Measurements from ENCODE around the gene SYT8.

Gene SYT8

GRCh38 chr11:1839204-1839923 is 4.6 kb downstream of the SYT8 start:
- H3K9me3 ChIP-seq (ENCODE audit: low read length): no peaks in the 10 kb centered on the region
- H2AFZ ChIP-seq (ENCODE audit: low read depth, low read length): no peak overlapping the region
- H3K4me1 ChIP-seq (ENCODE audit: insufficient read depth, low read length): no peaks in the 10 kb centered on the region
- peaks cover 53% of the 10 kb centered on the region for H3K27me3 ChIP-seq (ENCODE audit: insufficient read depth, low read length)
- H3K36me3 ChIP-seq (ENCODE audit: insufficient read depth, low read length): no peaks in the 10 kb centered on the region
- H3K4me3 ChIP-seq (ENCODE audit: low read length): no peak overlapping the region

GRCh38 chr11:1839924-1840779 is 5.4 kb downstream of the SYT8 start:
- H3K4me3 ChIP-seq (ENCODE audit: low read length): no peak overlapping the region
- H3K4me1 ChIP-seq (ENCODE audit: insufficient read depth, low read length): no peaks in the 10 kb centered on the region
- H3K27me3 ChIP-seq (ENCODE audit: insufficient read depth, low read length): peaks cover 51% of the 10 kb centered on the region
- no peak overlapping the region for H2AFZ ChIP-seq (ENCODE audit: low read depth, low read length)
- no peaks in the 10 kb centered on the region for H3K9me3 ChIP-seq (ENCODE audit: low read length)
- no peaks in the 10 kb centered on the region for H3K36me3 ChIP-seq (ENCODE audit: insufficient read depth, low read length)

GRCh38 chr11:1840780-1841480 is 6.1 kb downstream of the SYT8 start:
- Histone ChIP-seq H3K27me3 (ENCODE audit: insufficient read depth, low read length) (peaks cover 51% of the 10 kb centered on the region), H3K4me3 (ENCODE audit: low read length) (no peak overlapping the region), H3K36me3 (ENCODE audit: insufficient read depth, low read length) (no peaks in the 10 kb centered on the region), H3K9me3 (ENCODE audit: low read length) (no peaks in the 10 kb centered on the region), H2AFZ (ENCODE audit: low read depth, low read length) (no peak overlapping the region), H3K4me1 (ENCODE audit: insufficient read depth, low read length) (no peaks in the 10 kb centered on the region)

GRCh38 chr11:1841511-1842148 is 6.8 kb downstream of the SYT8 start:
- Histone ChIP-seq H3K36me3 (ENCODE audit: insufficient read depth, low read length) (no peaks in the 10 kb centered on the region), H3K4me1 (ENCODE audit: insufficient read depth, low read length) (no peaks in the 10 kb centered on the region), H2AFZ (ENCODE audit: low read depth, low read length) (no peak overlapping the region), H3K4me3 (ENCODE audit: low read length) (no peak overlapping the region), H3K9me3 (ENCODE audit: low read length) (no peaks in the 10 kb centered on the region), H3K27me3 (ENCODE audit: insufficient read depth, low read length) (peaks cover 51% of the 10 kb centered on the region)

GRCh38 chr11:1842149-1843097 is 7.6 kb downstream of the SYT8 start:
- no peak overlapping the region for H3K4me3 ChIP-seq (ENCODE audit: low read length)
- H2AFZ ChIP-seq (ENCODE audit: low read depth, low read length): no peak overlapping the region
- no peaks in the 10 kb centered on the region for H3K9me3 ChIP-seq (ENCODE audit: low read length)
- H3K4me1 ChIP-seq (ENCODE audit: insufficient read depth, low read length): no peaks in the 10 kb centered on the region
- peaks cover 54% of the 10 kb centered on the region for H3K27me3 ChIP-seq (ENCODE audit: insufficient read depth, low read length)
- no peaks in the 10 kb centered on the region for H3K36me3 ChIP-seq (ENCODE audit: insufficient read depth, low read length)

GRCh38 chr11:1843098-1843473 is 8.3 kb downstream of the SYT8 start:
- H3K4me3 ChIP-seq (ENCODE audit: low read length): no peak overlapping the region
- peaks cover 54% of the 10 kb centered on the region for H3K27me3 ChIP-seq (ENCODE audit: insufficient read depth, low read length)
- H3K4me1 ChIP-seq (ENCODE audit: insufficient read depth, low read length): no peaks in the 10 kb centered on the region
- H3K36me3 ChIP-seq (ENCODE audit: insufficient read depth, low read length): no peaks in the 10 kb centered on the region
- H3K9me3 ChIP-seq (ENCODE audit: low read length): no peaks in the 10 kb centered on the region
- no peak overlapping the region for H2AFZ ChIP-seq (ENCODE audit: low read depth, low read length)

GRCh38 chr11:1843796-1844195 is 9.0 kb downstream of the SYT8 start:
- Histone ChIP-seq H3K36me3 (ENCODE audit: insufficient read depth, low read length) (no peaks in the 10 kb centered on the region), H2AFZ (ENCODE audit: low read depth, low read length) (no peak overlapping the region), H3K9me3 (ENCODE audit: low read length) (no peaks in the 10 kb centered on the region), H3K4me1 (ENCODE audit: insufficient read depth, low read length) (no peaks in the 10 kb centered on the region), H3K27me3 (ENCODE audit: insufficient read depth, low read length) (peaks cover 51% of the 10 kb centered on the region), H3K4me3 (ENCODE audit: low read length) (no peak overlapping the region)

GRCh38 chr11:1844221-1845094 is 9.7 kb downstream of the SYT8 start:
- no peaks in the 10 kb centered on the region for H3K36me3 ChIP-seq (ENCODE audit: insufficient read depth, low read length)
- H3K9me3 ChIP-seq (ENCODE audit: low read length): no peaks in the 10 kb centered on the region
- no peak overlapping the region for H3K4me3 ChIP-seq (ENCODE audit: low read length)
- no peaks in the 10 kb centered on the region for H3K4me1 ChIP-seq (ENCODE audit: insufficient read depth, low read length)
- H3K27me3 ChIP-seq (ENCODE audit: insufficient read depth, low read length): peaks cover 51% of the 10 kb centered on the region
- no peak overlapping the region for H2AFZ ChIP-seq (ENCODE audit: low read depth, low read length)

- no peak overlapping the region for H3K4me3 ChIP-seq (ENCODE audit: low read length)
- peaks cover 45% of the 10 kb centered on the region for H3K27me3 ChIP-seq (ENCODE audit: insufficient read depth, low read length)
- no peak overlapping the region for H2AFZ ChIP-seq (ENCODE audit: low read depth, low read length)
- H3K4me1 ChIP-seq (ENCODE audit: insufficient read depth, low read length): no peaks in the 10 kb centered on the region
- no peaks in the 10 kb centered on the region for H3K9me3 ChIP-seq (ENCODE audit: low read length)
- no peaks in the 10 kb centered on the region for H3K36me3 ChIP-seq (ENCODE audit: insufficient read depth, low read length)
These were observed 10.3 kb downstream of the SYT8 start for GRCh38 chr11:1845095-1845429.

GRCh38 chr11:1845561-1846452 is 11.0 kb downstream of the SYT8 start:
- H3K4me3 ChIP-seq (ENCODE audit: low read length): no peak overlapping the region
- H3K9me3 ChIP-seq (ENCODE audit: low read length): no peaks in the 10 kb centered on the region
- H3K4me1 ChIP-seq (ENCODE audit: insufficient read depth, low read length): no peaks in the 10 kb centered on the region
- H3K27me3 ChIP-seq (ENCODE audit: insufficient read depth, low read length): peaks cover 44% of the 10 kb centered on the region
- no peaks in the 10 kb centered on the region for H3K36me3 ChIP-seq (ENCODE audit: insufficient read depth, low read length)
- H2AFZ ChIP-seq (ENCODE audit: low read depth, low read length): no peak overlapping the region

- H3K4me1 ChIP-seq (ENCODE audit: insufficient read depth, low read length): no peaks in the 10 kb centered on the region
- H3K9me3 ChIP-seq (ENCODE audit: low read length): no peaks in the 10 kb centered on the region
- no peaks in the 10 kb centered on the region for H3K36me3 ChIP-seq (ENCODE audit: insufficient read depth, low read length)
- H2AFZ ChIP-seq (ENCODE audit: low read depth, low read length): no peak overlapping the region
- no peak overlapping the region for H3K4me3 ChIP-seq (ENCODE audit: low read length)
- peaks cover 41% of the 10 kb centered on the region for H3K27me3 ChIP-seq (ENCODE audit: insufficient read depth, low read length)
These were observed 11.7 kb downstream of the SYT8 start for GRCh38 chr11:1846453-1846932.

Measured in neuron (in vitro differentiated cells).